ENCODE results near the gene PPP4R3B. TPM values are rescaled to one million over a fixed set of nuclear protein-coding genes. Genes with fewer than 3 reads are reported as not detected.
"Not testable (repeated sequence)": the region's sequence is repeated elsewhere in the genome, so short reads cannot be mapped to it uniquely, and the experiment has no call there.

The PPP4R3B gene
- total RNA-seq, 1 experiment from 2014 or later: 60.5 TPM

GRCh38 chr2:55604027-55604565 is 13.3 kb downstream of the PPP4R3B start:
- no peak for DNase-seq (ENCODE audit: low read depth, low spot score)
- in situ Hi-C loops (cut with HindIII; ENCODE audit: low pct_unique_long_range_greater_than_20kb, low sequenced_read_pairs): no loop called here

DNA sequence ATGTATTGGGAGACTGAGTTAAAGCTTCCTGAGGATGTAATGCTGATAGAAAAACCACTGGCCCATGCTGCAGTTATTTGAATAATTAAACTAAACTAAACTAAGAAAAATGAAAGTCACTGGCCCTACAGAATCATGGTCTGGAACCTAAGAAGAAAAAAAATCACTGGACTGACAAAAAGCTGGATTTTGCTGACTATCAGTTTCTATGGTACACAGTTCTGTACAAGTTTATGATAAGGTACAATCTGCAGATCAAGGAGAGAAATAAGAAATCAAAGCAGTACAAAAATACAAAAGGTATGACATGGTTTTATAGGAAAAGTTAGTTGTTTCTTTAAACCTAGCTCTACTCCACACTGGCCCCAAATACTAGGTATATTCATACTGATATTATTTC is 15.6 kb downstream of the PPP4R3B start:
- DNase-seq (ENCODE audit: low read depth, low spot score): no peak
- in situ Hi-C loops (cut with HindIII; ENCODE audit: low pct_unique_long_range_greater_than_20kb, low sequenced_read_pairs): no loop called here

- no peak for DNase-seq (ENCODE audit: low read depth, low spot score)
- in situ Hi-C loops (cut with HindIII; ENCODE audit: low pct_unique_long_range_greater_than_20kb, low sequenced_read_pairs): no loop called here
These were observed 19.2 kb downstream of the PPP4R3B start for GRCh38 chr2:55598056-55598795.

DNA sequence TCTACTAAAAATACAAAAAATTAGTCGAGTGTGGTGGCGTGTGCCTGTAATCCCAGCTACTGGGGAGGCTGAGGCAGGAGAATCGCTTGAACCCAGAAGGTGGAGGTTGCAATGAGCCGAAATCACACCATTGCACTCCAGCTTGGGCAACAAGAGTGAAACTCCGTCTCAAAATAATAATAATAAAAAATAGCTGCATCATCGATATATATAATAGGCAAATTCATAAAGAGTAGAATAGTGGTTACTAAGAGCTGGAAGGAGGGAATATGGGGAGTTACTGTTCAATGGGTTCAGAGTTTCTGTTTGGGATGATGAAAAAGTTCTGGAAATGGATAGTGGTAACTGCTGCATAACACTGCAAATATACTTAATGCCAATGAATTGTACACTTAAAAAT is 20.6 kb downstream of the PPP4R3B start:
- DNase-seq (ENCODE audit: low read depth, low spot score); in situ Hi-C loops (cut with HindIII; ENCODE audit: low pct_unique_long_range_greater_than_20kb, low sequenced_read_pairs): not testable (repeated sequence)

DNA sequence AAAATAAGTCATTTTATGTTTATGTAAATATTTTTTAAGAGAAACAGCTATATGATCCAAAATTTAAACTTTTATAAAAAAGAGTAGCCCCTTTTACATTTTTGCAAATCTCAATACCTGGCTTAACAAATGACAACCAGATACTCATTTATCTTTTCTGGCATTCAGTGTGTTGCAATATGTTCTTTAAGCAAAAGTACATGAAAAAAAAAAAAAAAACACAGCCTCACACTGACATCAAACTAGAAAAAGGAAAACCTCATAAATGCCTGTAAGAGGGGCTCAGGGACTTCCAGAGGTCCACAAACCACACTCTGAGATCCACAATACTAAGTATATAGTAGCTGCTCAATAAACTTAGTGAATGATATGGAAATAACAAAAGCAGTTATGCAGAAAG is 21.9 kb downstream of the PPP4R3B start:
- in situ Hi-C loops (cut with HindIII; ENCODE audit: low pct_unique_long_range_greater_than_20kb, low sequenced_read_pairs): no loop called here
- DNase-seq (ENCODE audit: low read depth, low spot score): no peak

DNA sequence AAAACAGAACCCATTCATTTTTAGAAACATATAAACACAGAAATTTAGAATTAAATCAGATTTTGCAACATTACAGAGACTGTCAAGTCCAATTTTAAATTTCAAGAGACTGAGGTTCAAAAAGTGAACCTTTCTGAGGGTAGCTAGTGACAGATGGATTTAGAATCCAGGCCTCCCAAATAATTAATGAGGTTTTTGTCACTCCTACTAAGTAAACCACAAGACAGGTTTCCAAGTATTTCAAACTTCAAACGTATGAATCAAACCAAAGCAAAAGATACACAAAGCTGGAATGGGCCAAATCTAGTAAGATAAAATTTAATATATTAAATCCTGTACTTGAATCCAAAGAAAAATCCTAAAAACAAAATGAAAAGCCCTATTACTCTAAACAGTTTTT is 25.3 kb downstream of the PPP4R3B start:
- in situ Hi-C loops (cut with HindIII; ENCODE audit: low pct_unique_long_range_greater_than_20kb, low sequenced_read_pairs): no loop called here
- DNase-seq (ENCODE audit: low read depth, low spot score): no peak

- DNase-seq (ENCODE audit: low read depth, low spot score): peak; percentile 16
These were observed 26.5 kb downstream of the PPP4R3B start for GRCh38 chr2:55590810-55591440.

GRCh38 chr2:55585451-55586080 is 31.9 kb downstream of the PPP4R3B start:
- in situ Hi-C loops (cut with HindIII; ENCODE audit: low pct_unique_long_range_greater_than_20kb, low sequenced_read_pairs): no loop called here
- peak; percentile 49 for DNase-seq (ENCODE audit: low read depth, low spot score)

More at GRCh38 chr2:55590810-55591440, 26.5 kb downstream of the PPP4R3B start:
- in situ Hi-C loops (cut with HindIII; ENCODE audit: low pct_unique_long_range_greater_than_20kb, low sequenced_read_pairs): no loop called here

DNA sequence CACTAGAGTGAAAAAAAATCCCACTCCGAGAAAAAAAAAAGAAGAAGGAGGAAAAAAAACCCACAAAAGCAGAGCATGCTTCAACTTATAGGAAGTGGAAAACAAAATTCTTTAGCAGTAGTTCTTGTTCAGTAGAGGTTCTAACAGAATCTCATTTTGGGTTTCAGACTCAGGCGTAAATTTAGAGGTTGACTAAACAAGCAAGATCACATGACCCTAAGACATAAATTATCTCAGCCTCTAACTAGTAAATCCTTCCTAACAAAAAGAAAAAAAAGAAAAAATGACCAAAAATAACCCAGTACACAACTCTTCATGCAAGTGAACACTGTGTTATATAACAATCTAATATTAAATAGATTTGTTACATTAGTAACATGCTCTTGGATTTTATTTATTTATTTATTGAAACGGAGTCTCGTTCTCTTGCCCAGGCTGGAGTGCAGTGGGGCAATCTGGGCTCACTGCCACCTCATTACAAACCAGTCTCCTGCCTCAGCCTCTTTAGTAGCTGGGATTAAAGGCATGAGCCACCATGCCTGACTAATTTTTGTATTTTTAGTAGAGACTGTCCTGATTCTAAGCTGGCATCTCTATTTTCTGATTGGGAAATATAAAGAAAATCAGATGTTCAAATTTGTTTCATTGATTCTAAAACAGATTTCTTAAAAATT is 35.4 kb downstream of the PPP4R3B start:
- in situ Hi-C loops (cut with HindIII; ENCODE audit: low pct_unique_long_range_greater_than_20kb, low sequenced_read_pairs): no loop called here
- peak; percentile 22 for DNase-seq (ENCODE audit: low read depth, low spot score)

- peak; percentile 68 for DNase-seq (ENCODE audit: low read depth, low spot score)
- in situ Hi-C loops (cut with HindIII; ENCODE audit: low pct_unique_long_range_greater_than_20kb, low sequenced_read_pairs): no loop called here
These were observed 36.0 kb downstream of the PPP4R3B start for GRCh38 chr2:55581435-55581834.

GRCh38 chr2:55569002-55569401 is 48.4 kb downstream of the PPP4R3B start:
- DNase-seq (ENCODE audit: low read depth, low spot score); in situ Hi-C loops (cut with HindIII; ENCODE audit: low pct_unique_long_range_greater_than_20kb, low sequenced_read_pairs): not testable (repeated sequence)

DNA sequence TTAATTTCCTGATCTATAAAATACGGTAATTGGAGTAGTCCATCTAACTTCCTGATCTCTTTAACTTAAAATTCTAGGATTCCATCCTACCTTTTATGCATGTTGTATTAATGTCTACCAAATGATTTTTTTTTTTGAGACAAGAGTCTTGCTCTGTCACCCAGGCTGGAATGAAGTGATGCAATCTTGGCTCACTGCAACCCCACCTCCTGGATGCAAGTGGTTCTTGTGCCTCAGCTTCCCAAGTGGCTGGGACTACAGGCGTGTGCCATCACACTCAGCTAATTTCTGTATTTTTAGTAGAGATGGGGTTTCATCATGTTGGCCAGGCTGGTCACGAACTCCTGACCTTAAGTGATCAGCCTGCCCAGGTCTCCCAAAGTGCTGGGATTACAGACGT is 50.1 kb downstream of the PPP4R3B start:
- DNase-seq (ENCODE audit: low read depth, low spot score): no peak
- in situ Hi-C loops (cut with HindIII; ENCODE audit: low pct_unique_long_range_greater_than_20kb, low sequenced_read_pairs): no loop called here

DNA sequence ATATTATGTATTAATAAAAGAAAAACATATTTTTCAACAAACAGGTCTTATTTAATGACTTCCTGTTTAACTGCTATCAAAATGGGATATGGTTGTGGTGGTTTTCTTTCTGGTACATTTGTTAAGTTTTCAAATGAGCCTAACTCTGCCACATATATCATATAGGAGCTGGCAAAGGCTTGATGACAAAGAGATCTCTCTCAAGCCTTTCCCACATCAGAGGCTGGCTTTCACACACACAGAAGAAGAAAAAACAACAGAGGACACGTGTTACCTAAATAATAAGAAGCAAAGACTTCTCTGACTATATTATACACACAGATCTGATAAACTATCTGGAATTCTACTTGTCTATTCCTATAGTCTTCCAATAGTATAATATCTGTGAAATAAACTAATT is 51.8 kb downstream of the PPP4R3B start:
- in situ Hi-C loops (cut with HindIII; ENCODE audit: low pct_unique_long_range_greater_than_20kb, low sequenced_read_pairs): no loop called here
- no peak for DNase-seq (ENCODE audit: low read depth, low spot score)

GRCh38 chr2:55560855-55561254 is 56.6 kb downstream of the PPP4R3B start:
- in situ Hi-C loops (cut with HindIII; ENCODE audit: low pct_unique_long_range_greater_than_20kb, low sequenced_read_pairs): no loop called here
- no peak for DNase-seq (ENCODE audit: low read depth, low spot score)

GRCh38 chr2:55556809-55557208 is 60.6 kb downstream of the PPP4R3B start:
- in situ Hi-C loops (cut with HindIII; ENCODE audit: low pct_unique_long_range_greater_than_20kb, low sequenced_read_pairs): no loop called here
- no peak for DNase-seq (ENCODE audit: low read depth, low spot score)

- in situ Hi-C loops (cut with HindIII; ENCODE audit: low pct_unique_long_range_greater_than_20kb, low sequenced_read_pairs): no loop called here
- DNase-seq (ENCODE audit: low read depth, low spot score): no peak
These were observed 61.4 kb downstream of the PPP4R3B start for GRCh38 chr2:55555977-55556376.

DNA sequence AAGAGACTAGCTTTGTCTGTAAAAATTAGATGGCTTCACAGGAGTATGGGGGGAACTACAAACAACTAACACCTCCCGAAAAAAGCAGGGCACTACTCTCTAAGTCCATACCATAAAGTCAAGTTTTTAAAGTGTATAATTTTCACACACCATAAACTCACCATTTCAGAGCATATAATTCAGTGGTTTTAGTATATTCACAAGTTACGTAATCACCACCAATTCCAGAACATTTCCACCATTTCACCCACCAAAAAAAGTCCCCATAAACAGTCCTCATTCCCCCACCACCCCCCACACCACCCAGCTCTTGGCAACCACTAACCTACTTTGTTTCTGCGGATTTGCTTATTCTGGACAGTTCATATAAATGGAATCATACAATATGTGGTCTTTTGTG is 64.1 kb downstream of the PPP4R3B start:
- DNase-seq (ENCODE audit: low read depth, low spot score): no peak
- in situ Hi-C loops (cut with HindIII; ENCODE audit: low pct_unique_long_range_greater_than_20kb, low sequenced_read_pairs): no loop called here

Data from SK-MEL-5 (cell line).